CD14-positive monocyte (primary cell): ENCODE data around the gene SOWAHB. TPM values are rescaled to one million over a fixed set of nuclear protein-coding genes. Genes with fewer than 3 reads are reported as not detected.

Source experiments
- DNase-seq, 3 donors: peaks; one replicate each; pipeline ENCODE4 v3.0.0-alpha.2; 2011 to 2022
- H2AFZ ChIP-seq: 2 replicates; pipeline ENCODE4 v1.6.0; 2012; ENCODE audit warnings: mild to moderate bottlenecking, low read depth, low read length, inconsistent platforms; ENCODE audit not compliant: insufficient read depth, poor library complexity, severe bottlenecking
- H3K27ac ChIP-seq, 2 donors: 1 replicate in 1 of 2; 2 replicates in 1 of 2; pipeline ENCODE4 v1.5.1; 2012 to 2013; ENCODE audit warnings: low read length in 2 of 2, control low read depth in 1 of 2, inconsistent platforms in 1 of 2, low read depth in 1 of 2, mild to moderate bottlenecking in 1 of 2
- H3K27me3 ChIP-seq, 2 donors: one replicate each; pipeline versions ENCODE4 v1.6.0 to v1.6.1; 2011 to 2013; ENCODE audit warnings: low read length in 2 of 2; ENCODE audit not compliant: control insufficient read depth in 2 of 2, insufficient read depth in 2 of 2
- H3K36me3 ChIP-seq, 2 donors: replicated peaks in 1 of 2; 1 replicate in 1 of 2; 2 replicates in 1 of 2; pipeline versions ENCODE4 v1.5.1 to v1.6.1; 2012 to 2013; ENCODE audit warnings: low read length in 2 of 2, control low read depth in 1 of 2, inconsistent platforms in 1 of 2, mild to moderate bottlenecking in 1 of 2; ENCODE audit not compliant: insufficient read depth in 2 of 2, control insufficient read depth in 1 of 2
- H3K4me1 ChIP-seq, 2 donors: 1 replicate in 1 of 2; 2 replicates in 1 of 2; pipeline versions ENCODE4 v1.5.1 to v1.6.1; 2012 to 2013; ENCODE audit warnings: low read length in 2 of 2, control low read depth in 1 of 2, inconsistent platforms in 1 of 2, mild to moderate bottlenecking in 1 of 2, moderate library complexity in 1 of 2; ENCODE audit not compliant: insufficient read depth in 2 of 2, control insufficient read depth in 1 of 2
- H3K4me2 ChIP-seq: replicated peaks from 2 replicates; pipeline ENCODE3; 2012; ENCODE audit warnings: low read length, moderate library complexity, mild to moderate bottlenecking; ENCODE audit not compliant: poor library complexity, severe bottlenecking; ENCODE audit errors: extremely low read depth
- H3K4me3 ChIP-seq, 3 experiments: fragments of 200-600 bp in 1 of 3; sonication (generic) in 1 of 3; replicated peaks in 1 of 3; 1 replicate in 2 of 3; 2 replicates in 1 of 3; pipeline ENCODE4 v1.5.1; 2011 to 2013; ENCODE audit warnings: low read length in 3 of 3, mild to moderate bottlenecking in 3 of 3, control low read depth in 2 of 3, low read depth in 2 of 3, inconsistent platforms in 1 of 3, moderate library complexity in 1 of 3
- H3K79me2 ChIP-seq: 2 replicates; pipeline ENCODE4 v1.6.0; 2012; ENCODE audit warnings: mild to moderate bottlenecking, control low read depth, inconsistent platforms, low read length, moderate library complexity; ENCODE audit not compliant: insufficient read depth
- H3K9ac ChIP-seq: 2 replicates; pipeline ENCODE4 v1.6.0; 2017; ENCODE audit warnings: low read length, mild to moderate bottlenecking; ENCODE audit not compliant: insufficient read depth, poor library complexity, severe bottlenecking
- H3K9me3 ChIP-seq, 2 donors: replicated peaks in 1 of 2; 1 replicate in 1 of 2; 2 replicates in 1 of 2; pipeline versions ENCODE4 v1.5.1 to v1.6.1; 2012 to 2013; ENCODE audit warnings: low read length in 2 of 2, control low read depth in 1 of 2; ENCODE audit not compliant: control insufficient read depth in 1 of 2, insufficient read depth in 1 of 2
- H4K20me1 ChIP-seq: 2 replicates; pipeline ENCODE4 v1.6.0; 2012; ENCODE audit warnings: mild to moderate bottlenecking, low read length, control low read depth, moderate library complexity; ENCODE audit not compliant: insufficient read depth
- H3K27ac Mint-ChIP-seq, 7 donors: one replicate each; pipeline ENCODE4 v1.8.0; 2020; ENCODE audit warnings: mild to moderate bottlenecking in 7 of 7, mixed read lengths in 7 of 7, moderate library complexity in 6 of 7, inconsistent platforms in 2 of 7
- H3K27me3 Mint-ChIP-seq, 3 donors: one replicate each; pipeline ENCODE4 v1.8.0; 2021 to 2022; ENCODE audit warnings: low read depth in 3 of 3, mild to moderate bottlenecking in 3 of 3, mixed read lengths in 3 of 3, moderate library complexity in 3 of 3, inconsistent platforms in 1 of 3
- H3K36me3 Mint-ChIP-seq, 2 donors: one replicate each; pipeline ENCODE4 v1.8.0; 2020; ENCODE audit warnings: mixed read lengths in 2 of 2, inconsistent platforms in 1 of 2, mild to moderate bottlenecking in 1 of 2
- H3K4me1 Mint-ChIP-seq: one replicate; pipeline ENCODE4 v1.8.0; 2020; ENCODE audit warnings: mild to moderate bottlenecking, mixed read lengths
- H3K4me3 Mint-ChIP-seq, 2 donors: one replicate each; pipeline ENCODE4 v1.8.0; 2020; ENCODE audit warnings: mild to moderate bottlenecking in 2 of 2, mixed read lengths in 2 of 2, moderate library complexity in 1 of 2
- H3K9me3 Mint-ChIP-seq, 7 donors: one replicate each; pipeline ENCODE4 v1.8.0; 2020 to 2022; ENCODE audit warnings: mixed read lengths in 7 of 7, mild to moderate bottlenecking in 6 of 7, moderate library complexity in 6 of 7, inconsistent platforms in 2 of 7
- WGBS: methylation state at CpG from one replicate; pipeline ENCODE4 v1.1.5; 2013; ENCODE audit warnings: missing lambda C conversion rate; ENCODE audit not compliant: insufficient coverage; 5-methylcytosine and 5-hydroxymethylcytosine counted together
- intact Hi-C, 2 donors: fragments of 100-400 bp; cut with micrococcal nuclease; formaldehyde crosslinking; loops; one replicate each; pipeline versions ENCODE4 v1.15.0 to v1.15.1; 2023
- polyA plus RNA-seq, 3 donors: library from polyadenylated mRNA; depleted of rRNA in 1 of 3; unstranded in 2 of 3; stranded (reverse) in 1 of 3; fragments of 300-500 nt in 2 of 3; fragments of >200 nt in 1 of 3; fragmentation: Illumina TruSeq in 2 of 3; gene quantifications; 1 replicate in 2 of 3; 2 replicates in 1 of 3; pipeline ENCODE4 v1.2.3, GENCODE V29; 2012 to 2021
- TF ChIP-seq, protein P1 (sequence below): fragments of 200-600 bp; IDR thresholded peaks from one replicate; pipeline ENCODE4 v1.8.0; 2022; ENCODE audit warnings: antibody characterized with exemption, mild to moderate bottlenecking

The SOWAHB gene
- polyA plus RNA-seq, 3 donors: not detected

DNA sequence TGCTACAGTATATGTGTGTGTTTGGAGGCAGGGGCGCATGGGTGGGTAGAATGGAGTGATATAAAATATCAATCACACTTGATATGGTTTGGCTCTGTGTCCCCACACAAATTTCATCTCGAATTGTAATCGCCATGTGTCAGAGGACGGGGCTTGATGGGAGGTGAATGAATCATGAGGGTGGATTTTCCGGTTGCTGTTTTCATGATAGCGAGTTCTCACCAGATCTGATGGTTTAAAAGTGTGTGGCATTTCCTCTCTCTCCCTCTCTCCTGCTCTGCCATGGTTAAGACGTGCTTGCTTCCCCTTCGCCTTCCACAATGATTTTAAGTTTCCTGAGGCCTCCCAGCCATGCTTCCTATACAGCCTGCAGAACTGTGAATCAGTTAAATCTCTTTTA is 14.8 kb downstream of the SOWAHB start:
- no peaks in the 10 kb centered on the region for H3K36me3 Mint-ChIP-seq
- H3K4me3 Mint-ChIP-seq: no peak overlapping the region
- no peak overlapping the region for H3K27ac Mint-ChIP-seq
- Histone ChIP-seq H3K27ac (no peak overlapping the region), H3K4me1 (no peaks in the 10 kb centered on the region), H3K27me3 (no peaks in the 10 kb centered on the region), H3K9ac (no peak overlapping the region), H4K20me1 (no peaks in the 10 kb centered on the region), H3K4me2 (no peak overlapping the region), H3K9me3 (no peaks in the 10 kb centered on the region), H2AFZ (no peak overlapping the region), H3K79me2 (no peaks in the 10 kb centered on the region), H3K4me3 (no peak overlapping the region), H3K36me3 (no peaks in the 10 kb centered on the region)
- DNase-seq: no peak
- peaks cover 2 to 6% (median 6%) of the 10 kb centered on the region in 3 donors for H3K27me3 Mint-ChIP-seq
- H3K9me3 Mint-ChIP-seq: peaks cover 0 to 8% (median 3%) of the 10 kb centered on the region in 7 donors
- intact Hi-C loops: no loop called here
- WGBS: 20% methylated on average over 1 of the region's 8 CpGs
- TF ChIP-seq, protein P1, sequence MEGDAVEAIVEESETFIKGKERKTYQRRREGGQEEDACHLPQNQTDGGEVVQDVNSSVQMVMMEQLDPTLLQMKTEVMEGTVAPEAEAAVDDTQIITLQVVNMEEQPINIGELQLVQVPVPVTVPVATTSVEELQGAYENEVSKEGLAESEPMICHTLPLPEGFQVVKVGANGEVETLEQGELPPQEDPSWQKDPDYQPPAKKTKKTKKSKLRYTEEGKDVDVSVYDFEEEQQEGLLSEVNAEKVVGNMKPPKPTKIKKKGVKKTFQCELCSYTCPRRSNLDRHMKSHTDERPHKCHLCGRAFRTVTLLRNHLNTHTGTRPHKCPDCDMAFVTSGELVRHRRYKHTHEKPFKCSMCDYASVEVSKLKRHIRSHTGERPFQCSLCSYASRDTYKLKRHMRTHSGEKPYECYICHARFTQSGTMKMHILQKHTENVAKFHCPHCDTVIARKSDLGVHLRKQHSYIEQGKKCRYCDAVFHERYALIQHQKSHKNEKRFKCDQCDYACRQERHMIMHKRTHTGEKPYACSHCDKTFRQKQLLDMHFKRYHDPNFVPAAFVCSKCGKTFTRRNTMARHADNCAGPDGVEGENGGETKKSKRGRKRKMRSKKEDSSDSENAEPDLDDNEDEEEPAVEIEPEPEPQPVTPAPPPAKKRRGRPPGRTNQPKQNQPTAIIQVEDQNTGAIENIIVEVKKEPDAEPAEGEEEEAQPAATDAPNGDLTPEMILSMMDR: no peak
- no peaks in the 10 kb centered on the region for H3K4me1 Mint-ChIP-seq

GRCh38 chr4:76882630-76883029 is 15.3 kb downstream of the SOWAHB start:
- H3K9ac ChIP-seq: no peak overlapping the region
- H3K27me3 Mint-ChIP-seq: peaks cover 2 to 7% (median 6%) of the 10 kb centered on the region in 3 donors
- no peaks in the 10 kb centered on the region for H3K27me3 ChIP-seq
- no peaks in the 10 kb centered on the region for H3K9me3 ChIP-seq
- TF ChIP-seq, protein P1: no peak
- no peak overlapping the region for H3K4me3 ChIP-seq
- H4K20me1 ChIP-seq: no peaks in the 10 kb centered on the region
- no peaks in the 10 kb centered on the region for H3K36me3 Mint-ChIP-seq
- peaks cover 0 to 8% (median 3%) of the 10 kb centered on the region in 7 donors for H3K9me3 Mint-ChIP-seq
- H3K4me1 ChIP-seq: no peaks in the 10 kb centered on the region
- no peak overlapping the region for H3K4me3 Mint-ChIP-seq
- H3K36me3 ChIP-seq: no peaks in the 10 kb centered on the region
- H3K27ac Mint-ChIP-seq: no peak overlapping the region
- no peak for DNase-seq
- H2AFZ ChIP-seq: no peak overlapping the region
- no CpG with 5 or more reads among the region's 2 CpGs for WGBS
- no peaks in the 10 kb centered on the region for H3K79me2 ChIP-seq
- no peaks in the 10 kb centered on the region for H3K4me1 Mint-ChIP-seq
- intact Hi-C loops: no loop called here
- H3K4me2 ChIP-seq: no peak overlapping the region
- no peak overlapping the region for H3K27ac ChIP-seq
